GM18520 (cell line): ENCODE measurements around the gene SLCO3A1.
"Not testable (repeated sequence)": the region's sequence is repeated elsewhere in the genome, so short reads cannot be mapped to it uniquely, and the experiment has no call there.

Experiments
- ATAC-seq: cut with Tn5 transposase; IDR thresholded peaks from one replicate; pipeline ENCODE4 v1.9.1; 2021; ENCODE audit not compliant: unreplicated experiment

The SLCO3A1 gene

DNA sequence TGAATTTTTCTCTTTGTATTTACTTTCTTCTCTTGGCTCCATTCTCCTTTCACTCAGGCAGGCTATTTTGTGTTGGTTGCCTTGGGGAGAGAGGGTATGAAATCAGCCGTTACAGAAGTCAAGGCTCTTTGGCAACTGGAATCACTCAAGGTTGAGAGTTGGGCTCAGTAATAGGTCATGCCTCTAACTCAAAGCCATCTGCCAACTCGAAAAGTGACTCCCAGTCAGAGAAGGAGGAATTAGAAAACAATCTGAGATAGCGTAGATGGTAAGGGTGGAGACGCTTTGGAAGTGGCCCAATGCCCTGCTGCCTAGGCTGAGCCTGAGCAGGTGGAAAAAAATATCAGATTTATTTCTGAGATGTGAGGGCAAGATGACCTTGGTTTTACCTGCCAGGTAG, 334.5 kb downstream of the SLCO3A1 start:
- ATAC-seq = no peak

- ATAC-seq = no peak
Measured at GRCh38 chr15:92189166-92189565, 335.7 kb downstream of the SLCO3A1 start.

GRCh38 chr15:92195241-92195640, 341.7 kb downstream of the SLCO3A1 start:
- no peak for ATAC-seq

GRCh38 chr15:92196342-92196741, 342.8 kb downstream of the SLCO3A1 start:
- no peak for ATAC-seq

DNA sequence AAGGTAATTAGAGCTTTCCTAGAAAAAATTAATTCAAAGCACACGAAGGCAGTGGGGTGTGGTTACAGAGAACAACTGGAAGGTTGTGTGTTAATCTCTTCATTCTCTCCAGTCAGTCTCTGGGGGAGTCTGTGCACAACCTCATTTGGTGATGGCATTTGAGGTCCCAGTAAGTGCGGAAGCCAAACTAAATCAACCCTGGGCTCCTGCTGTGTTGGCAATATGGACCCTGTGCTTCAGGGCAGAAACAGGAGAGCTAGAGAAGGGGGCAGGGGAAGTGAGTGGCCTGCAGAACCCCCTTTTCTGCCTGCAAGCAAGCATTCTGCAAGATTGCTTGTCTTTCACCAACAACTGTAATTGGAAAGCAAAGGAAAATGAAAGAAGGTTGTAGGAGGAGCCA, 344.2 kb downstream of the SLCO3A1 start:
- no peak for ATAC-seq

DNA sequence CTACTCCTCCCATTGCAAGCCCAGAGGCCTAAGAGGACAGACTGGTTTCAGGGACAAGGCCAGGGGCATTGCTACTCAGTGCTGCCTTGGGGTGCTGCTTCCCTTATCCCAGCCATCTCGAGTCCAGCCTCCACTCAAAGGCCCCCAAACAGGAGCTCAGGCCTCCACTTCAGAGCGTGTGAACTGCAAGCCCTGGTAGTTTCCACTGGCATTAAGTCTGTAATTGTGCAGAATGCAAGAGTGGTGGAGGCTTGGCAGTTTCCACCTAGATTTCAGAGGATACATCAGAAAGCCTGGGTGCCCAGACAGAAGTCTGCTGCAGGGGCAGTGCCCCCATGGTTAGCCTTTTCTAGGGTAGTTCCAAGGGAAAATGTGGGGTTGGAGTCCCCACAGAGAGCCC, 347.4 kb downstream of the SLCO3A1 start:
- ATAC-seq = no peak

DNA sequence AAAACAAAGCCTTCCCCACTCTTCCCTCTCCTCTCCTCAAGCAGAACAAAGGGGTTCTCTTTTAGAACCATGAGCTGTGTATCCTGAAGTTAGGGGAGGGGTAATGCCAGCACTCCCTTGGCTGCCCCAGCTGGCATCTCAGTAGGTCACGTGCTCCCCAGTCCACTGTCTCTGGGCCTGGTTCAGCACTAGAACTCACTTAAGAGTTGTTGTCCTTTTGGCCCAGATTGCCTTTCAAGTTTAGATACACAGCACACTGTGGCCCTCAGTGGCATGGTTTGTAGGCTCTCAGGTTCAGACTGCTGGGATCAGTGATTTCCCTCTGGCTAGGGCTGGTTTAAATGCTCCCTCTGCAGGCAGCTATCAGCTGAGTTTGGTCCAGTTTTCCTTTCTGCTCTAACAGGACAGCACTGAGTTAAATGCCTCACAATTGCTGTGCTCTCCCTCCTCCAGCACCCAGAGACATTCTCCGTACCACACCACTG, 351.8 kb downstream of the SLCO3A1 start:
- ATAC-seq = no peak

GRCh38 chr15:92207601-92208000, 354.1 kb downstream of the SLCO3A1 start:
- not testable (repeated sequence) for ATAC-seq
